Loucy (cell line): ENCODE data around the gene ST3GAL3.

Source experiments
- EZH2phosphoT487 ChIP-seq: fragments of 200-600 bp; IDR thresholded peaks from 2 replicates; pipeline ENCODE4 v1.6.1; 2018; ENCODE audit warnings: antibody characterized with exemption, mild to moderate bottlenecking, moderate library complexity, borderline replicate concordance
- TF ChIP-seq, protein P1 (sequence below): fragments of 200-600 bp; sonication (generic); conservative IDR thresholded peaks from 2 replicates; pipeline ENCODE4 v1.5.1; 2014; ENCODE audit warnings: mild to moderate bottlenecking, antibody characterized with exemption, low read length

DNA sequence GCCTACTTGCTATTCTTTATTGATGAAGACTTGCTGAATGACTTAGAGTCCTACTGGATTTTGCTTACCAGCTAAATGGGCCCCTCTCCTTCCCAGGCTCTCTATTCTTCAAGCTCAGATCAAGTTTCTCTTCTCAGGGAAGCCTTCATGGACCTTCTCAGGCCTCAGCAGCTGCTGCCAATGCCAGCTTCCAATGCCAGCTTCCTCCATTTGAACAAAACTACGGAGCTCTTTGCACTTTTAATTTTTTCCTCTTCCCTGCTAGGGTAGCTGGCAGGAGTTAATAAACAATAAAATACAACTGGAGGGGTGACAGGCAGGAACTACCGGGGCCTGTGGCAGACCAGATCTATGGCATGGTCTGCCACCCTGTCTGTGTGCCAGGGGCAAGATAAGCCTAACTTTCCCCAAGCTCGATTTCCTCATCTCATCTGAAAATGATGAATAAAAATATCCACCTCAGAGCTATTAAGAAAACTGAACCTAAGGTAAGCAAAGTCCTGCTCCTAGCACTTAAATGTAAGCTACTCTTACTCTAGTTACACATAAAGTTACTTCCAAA is 238.4 kb downstream of the ST3GAL3 start:
- TF ChIP-seq, protein P1, sequence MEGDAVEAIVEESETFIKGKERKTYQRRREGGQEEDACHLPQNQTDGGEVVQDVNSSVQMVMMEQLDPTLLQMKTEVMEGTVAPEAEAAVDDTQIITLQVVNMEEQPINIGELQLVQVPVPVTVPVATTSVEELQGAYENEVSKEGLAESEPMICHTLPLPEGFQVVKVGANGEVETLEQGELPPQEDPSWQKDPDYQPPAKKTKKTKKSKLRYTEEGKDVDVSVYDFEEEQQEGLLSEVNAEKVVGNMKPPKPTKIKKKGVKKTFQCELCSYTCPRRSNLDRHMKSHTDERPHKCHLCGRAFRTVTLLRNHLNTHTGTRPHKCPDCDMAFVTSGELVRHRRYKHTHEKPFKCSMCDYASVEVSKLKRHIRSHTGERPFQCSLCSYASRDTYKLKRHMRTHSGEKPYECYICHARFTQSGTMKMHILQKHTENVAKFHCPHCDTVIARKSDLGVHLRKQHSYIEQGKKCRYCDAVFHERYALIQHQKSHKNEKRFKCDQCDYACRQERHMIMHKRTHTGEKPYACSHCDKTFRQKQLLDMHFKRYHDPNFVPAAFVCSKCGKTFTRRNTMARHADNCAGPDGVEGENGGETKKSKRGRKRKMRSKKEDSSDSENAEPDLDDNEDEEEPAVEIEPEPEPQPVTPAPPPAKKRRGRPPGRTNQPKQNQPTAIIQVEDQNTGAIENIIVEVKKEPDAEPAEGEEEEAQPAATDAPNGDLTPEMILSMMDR = no peak
- TF ChIP-seq EZH2phosphoT487 = no peak
